ENCODE data around the gene SLC35A2.

SLC35A2 gene

DNA sequence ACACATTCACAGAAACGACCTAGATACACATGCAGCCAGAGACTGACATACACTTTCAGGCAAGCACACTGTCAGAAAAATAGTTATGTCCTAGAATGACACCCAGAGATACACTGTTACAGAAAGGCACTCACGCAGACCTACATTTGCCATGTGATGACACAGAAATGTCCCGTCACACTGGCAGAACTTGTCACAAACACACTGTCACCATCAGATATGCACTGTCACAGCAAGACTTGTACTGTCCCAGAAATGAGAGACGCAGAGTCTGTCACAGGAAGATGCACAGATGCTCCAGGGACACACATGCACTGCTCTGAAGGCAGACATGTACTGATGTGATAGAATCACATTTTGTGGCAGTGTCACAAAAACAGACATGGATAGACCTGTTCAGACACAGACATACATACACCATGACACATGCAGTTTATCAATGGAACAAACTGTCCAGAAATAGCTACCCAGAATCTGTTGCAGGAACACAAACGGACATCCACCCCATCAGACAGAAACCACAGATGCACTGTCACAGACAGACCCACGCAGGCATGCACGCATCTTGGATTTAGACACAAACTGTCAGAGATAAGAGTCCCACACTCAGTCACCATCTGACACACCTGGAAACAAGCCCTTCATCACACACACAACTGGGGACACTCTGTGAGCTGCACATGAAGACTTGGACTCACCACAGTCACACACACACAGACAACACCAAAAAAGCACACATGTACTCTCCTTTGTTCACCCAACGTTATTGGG is 8.7 kb upstream of the SLC35A2 start:
- Histone ChIP-seq H3K4me3 (ENCODE audit: low read length) (no peak overlapping the region), H3K27me3 (ENCODE audit: control insufficient read depth, insufficient read depth, low read length) (no peaks in the 10 kb centered on the region), H3K36me3 (ENCODE audit: control insufficient read depth, insufficient read depth, low read length) (no peaks in the 10 kb centered on the region), H3K4me1 (ENCODE audit: control insufficient read depth, insufficient read depth, low read length) (no peaks in the 10 kb centered on the region), H3K9ac (ENCODE audit: low read length) (no peak overlapping the region), H3K27ac (ENCODE audit: low read depth, low read length) (no peak overlapping the region)

DNA sequence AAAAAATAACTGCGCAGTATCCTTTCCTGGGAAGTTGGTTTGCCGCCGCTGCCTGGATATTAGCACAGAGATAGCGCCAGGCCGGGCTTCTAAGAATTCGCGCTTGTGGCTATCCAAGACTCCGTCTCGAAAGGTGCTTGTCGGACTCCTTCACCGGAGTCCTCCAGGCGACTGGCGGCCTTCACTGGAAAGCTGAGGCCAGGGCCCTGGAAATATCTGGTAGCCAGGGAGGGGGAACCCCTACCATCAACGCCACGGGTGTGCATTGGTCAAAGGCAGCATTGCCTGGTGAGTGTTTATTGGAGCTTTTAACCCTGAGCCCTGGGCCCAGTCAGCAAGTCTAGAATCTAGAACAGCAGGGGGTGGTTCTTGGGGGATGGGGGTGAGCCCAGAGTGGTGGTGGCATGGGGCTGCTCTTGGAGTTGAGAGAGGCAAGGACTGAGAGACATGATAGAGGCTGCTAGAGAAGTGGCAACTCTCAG is 8.0 kb upstream of the SLC35A2 start:
- Histone ChIP-seq H3K36me3 (ENCODE audit: control insufficient read depth, insufficient read depth, low read length) (peaks cover under 1% of the 10 kb centered on the region), H3K9ac (ENCODE audit: low read length) (no peak overlapping the region), H3K4me3 (ENCODE audit: low read length) (peak overlapping the region; percentile 58), H3K27ac (ENCODE audit: low read depth, low read length) (peak overlapping the region; percentile 45), H3K4me1 (ENCODE audit: control insufficient read depth, insufficient read depth, low read length) (no peaks in the 10 kb centered on the region), H3K27me3 (ENCODE audit: control insufficient read depth, insufficient read depth, low read length) (no peaks in the 10 kb centered on the region)

DNA sequence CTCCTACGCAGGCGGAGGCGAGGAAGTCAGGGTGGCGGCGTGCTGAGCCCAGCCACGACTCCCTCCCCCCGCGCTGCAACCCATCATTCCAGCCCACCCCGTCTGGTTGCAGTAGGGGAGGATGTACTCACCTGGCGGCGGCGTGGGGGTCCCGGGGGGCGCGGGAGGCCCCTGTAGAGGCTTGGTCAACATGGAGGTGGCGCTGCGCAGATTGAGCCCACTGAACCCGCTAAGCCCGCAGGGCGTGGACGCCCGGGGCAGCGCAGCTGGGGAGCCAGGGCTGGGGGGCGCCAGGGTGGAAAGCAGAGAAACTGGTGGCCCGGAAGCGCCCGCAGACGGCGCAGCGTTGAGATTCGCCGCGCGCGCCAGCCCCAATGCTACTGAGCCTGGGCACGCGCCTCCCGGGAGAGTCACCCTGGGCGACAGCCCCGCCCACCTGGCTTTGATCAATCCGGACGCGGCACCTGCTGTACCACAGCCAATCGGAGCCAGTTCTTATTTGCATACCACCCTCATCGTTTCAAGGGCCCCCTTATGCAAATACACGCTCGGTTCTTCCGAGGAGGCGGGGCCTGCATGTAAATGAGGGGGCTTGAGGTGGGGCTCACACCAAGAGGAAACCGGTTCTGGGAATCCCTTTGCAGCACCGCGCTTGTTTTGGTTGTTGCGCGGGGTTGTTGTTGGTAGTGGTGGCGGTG is 7.3 kb upstream of the SLC35A2 start, which contains the start of gene PIM2:
TSS of gene PIM2 (minus strand) at position 382 of the 698 bp plus-strand sequence. CDS start at position 192, 190 bp downstream.
- Histone ChIP-seq H3K4me3 (ENCODE audit: low read length) (peak within 1 kb of the TSS; percentile 58), H3K36me3 (ENCODE audit: control insufficient read depth, insufficient read depth, low read length) (peaks cover 4% of the 10 kb centered on the region), H3K9ac (ENCODE audit: low read length) (peak within 1 kb of the TSS; percentile 10), H3K27ac (ENCODE audit: low read depth, low read length) (peak within 1 kb of the TSS; percentile 45), H3K4me1 (ENCODE audit: control insufficient read depth, insufficient read depth, low read length) (no peaks in the 10 kb centered on the region), H3K27me3 (ENCODE audit: control insufficient read depth, insufficient read depth, low read length) (no peaks in the 10 kb centered on the region)

DNA sequence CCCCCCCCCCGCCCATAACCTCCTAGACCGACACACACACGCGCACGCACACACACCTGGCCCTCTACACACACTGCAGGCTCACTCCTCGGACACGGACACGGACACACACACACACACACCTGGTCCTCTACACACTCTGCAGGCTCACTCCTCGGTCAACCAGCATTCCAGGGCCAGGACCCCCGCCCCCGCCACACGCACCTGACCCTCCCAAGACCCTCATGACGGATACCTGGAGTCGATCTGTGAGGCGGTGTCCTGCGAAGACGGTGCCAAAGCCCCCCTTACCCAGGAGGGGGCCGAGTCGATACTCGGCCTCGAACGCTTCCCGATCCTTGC is 6.8 kb upstream of the SLC35A2 start:
- H3K36me3 ChIP-seq (ENCODE audit: control insufficient read depth, insufficient read depth, low read length) = peaks cover 4% of the 10 kb centered on the region
- H3K9ac ChIP-seq (ENCODE audit: low read length) = peak overlapping the region; percentile 10
- peak overlapping the region; percentile 58 for H3K4me3 ChIP-seq (ENCODE audit: low read length)
- peak overlapping the region; percentile 38 for H3K27ac ChIP-seq (ENCODE audit: low read depth, low read length)
- H3K27me3 ChIP-seq (ENCODE audit: control insufficient read depth, insufficient read depth, low read length) = no peaks in the 10 kb centered on the region
- no peaks in the 10 kb centered on the region for H3K4me1 ChIP-seq (ENCODE audit: control insufficient read depth, insufficient read depth, low read length)

DNA sequence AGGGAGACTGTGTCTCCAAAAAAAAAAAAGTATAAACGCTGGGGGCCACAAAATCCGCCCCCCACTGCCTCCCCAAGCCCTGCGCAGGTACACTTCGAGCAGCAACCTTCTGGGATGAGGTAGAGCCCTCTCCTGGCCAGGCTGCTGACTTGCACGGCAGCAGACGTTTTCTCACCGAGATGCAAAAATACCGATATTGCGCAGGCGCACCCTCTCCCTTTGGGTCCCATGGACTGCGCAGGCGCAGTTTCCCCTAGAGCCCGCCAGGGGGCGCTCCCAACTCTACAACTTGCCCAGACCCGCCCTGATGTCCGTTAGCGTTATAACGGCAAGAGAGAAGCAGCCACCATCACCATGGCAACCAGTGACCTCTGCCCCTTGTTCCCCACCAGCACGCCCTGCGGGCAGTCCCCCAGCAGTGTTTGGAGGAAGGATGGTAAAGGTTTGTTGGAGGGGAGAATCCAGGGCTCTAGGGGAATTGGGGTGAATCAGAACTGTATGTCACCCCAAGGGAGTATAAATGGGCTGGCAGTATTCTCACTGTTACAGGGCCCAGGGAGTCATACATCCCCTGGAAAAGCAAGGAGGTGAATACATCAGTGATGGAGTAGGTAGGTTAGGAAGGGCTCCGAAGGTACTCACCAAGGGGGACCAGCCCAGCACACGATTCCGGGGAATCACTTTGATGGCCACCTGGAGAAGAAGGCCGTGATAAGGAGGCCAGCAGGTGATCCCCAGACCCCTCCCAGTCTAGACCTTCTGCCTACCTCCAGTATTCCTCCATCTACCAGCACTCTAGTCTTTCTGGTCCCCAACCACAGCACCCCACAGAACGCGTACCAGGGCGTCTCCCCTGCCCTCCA is 5.9 kb upstream of the SLC35A2 start:
- H3K27ac ChIP-seq (ENCODE audit: low read depth, low read length) = no peak overlapping the region
- no peak overlapping the region for H3K9ac ChIP-seq (ENCODE audit: low read length)
- no peaks in the 10 kb centered on the region for H3K27me3 ChIP-seq (ENCODE audit: control insufficient read depth, insufficient read depth, low read length)
- no peaks in the 10 kb centered on the region for H3K4me1 ChIP-seq (ENCODE audit: control insufficient read depth, insufficient read depth, low read length)
- peaks cover 4% of the 10 kb centered on the region for H3K36me3 ChIP-seq (ENCODE audit: control insufficient read depth, insufficient read depth, low read length)
- peak overlapping the region; percentile 58 for H3K4me3 ChIP-seq (ENCODE audit: low read length)

DNA sequence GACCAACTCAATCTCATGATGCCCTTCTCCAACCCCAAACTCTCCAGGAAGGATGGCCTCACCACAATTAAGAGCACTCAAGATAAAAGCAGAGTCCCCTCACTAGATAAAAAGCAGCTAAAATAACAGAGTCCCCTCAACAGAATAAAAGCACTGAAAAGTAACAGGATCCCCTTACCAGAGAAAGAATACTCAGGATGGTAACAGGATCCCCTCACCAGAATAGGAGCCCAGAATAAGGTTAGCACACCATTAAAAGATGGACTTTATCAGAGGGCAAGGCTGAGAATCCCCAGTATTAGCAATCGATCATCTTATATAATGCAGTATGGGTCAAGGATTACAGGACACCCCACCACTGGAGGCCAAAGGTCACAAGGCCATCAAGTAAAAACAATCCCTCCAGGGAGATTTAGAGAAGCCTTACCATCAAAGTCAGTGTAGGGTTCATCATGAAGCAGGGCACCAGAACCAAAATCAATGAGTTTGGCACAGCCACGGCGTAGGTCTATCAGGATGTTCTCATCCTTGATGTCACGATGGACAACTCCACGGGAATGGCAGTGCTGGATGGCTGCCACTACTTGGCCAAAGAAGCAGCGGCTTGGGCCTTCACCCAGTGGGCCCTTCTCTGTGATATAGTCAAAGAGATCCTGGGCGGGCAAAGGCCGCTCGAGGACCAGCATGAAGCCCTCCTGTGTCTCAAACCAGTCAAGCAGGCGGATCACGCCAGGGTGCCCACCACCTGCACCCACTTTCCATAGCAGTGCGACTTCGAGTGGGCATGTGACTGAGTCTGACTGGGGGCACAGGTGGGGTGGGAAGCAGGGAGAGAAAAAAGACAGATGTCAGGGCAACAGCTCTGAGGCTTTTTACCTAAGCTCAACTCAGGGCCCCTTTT is 3.4 kb upstream of the SLC35A2 start:
- H3K4me1 ChIP-seq (ENCODE audit: control insufficient read depth, insufficient read depth, low read length) = no peaks in the 10 kb centered on the region
- H3K27me3 ChIP-seq (ENCODE audit: control insufficient read depth, insufficient read depth, low read length) = no peaks in the 10 kb centered on the region
- peaks cover 4% of the 10 kb centered on the region for H3K36me3 ChIP-seq (ENCODE audit: control insufficient read depth, insufficient read depth, low read length)
- peak overlapping the region; percentile 23 for H3K4me3 ChIP-seq (ENCODE audit: low read length)
- H3K27ac ChIP-seq (ENCODE audit: low read depth, low read length) = no peak overlapping the region
- no peak overlapping the region for H3K9ac ChIP-seq (ENCODE audit: low read length)

DNA sequence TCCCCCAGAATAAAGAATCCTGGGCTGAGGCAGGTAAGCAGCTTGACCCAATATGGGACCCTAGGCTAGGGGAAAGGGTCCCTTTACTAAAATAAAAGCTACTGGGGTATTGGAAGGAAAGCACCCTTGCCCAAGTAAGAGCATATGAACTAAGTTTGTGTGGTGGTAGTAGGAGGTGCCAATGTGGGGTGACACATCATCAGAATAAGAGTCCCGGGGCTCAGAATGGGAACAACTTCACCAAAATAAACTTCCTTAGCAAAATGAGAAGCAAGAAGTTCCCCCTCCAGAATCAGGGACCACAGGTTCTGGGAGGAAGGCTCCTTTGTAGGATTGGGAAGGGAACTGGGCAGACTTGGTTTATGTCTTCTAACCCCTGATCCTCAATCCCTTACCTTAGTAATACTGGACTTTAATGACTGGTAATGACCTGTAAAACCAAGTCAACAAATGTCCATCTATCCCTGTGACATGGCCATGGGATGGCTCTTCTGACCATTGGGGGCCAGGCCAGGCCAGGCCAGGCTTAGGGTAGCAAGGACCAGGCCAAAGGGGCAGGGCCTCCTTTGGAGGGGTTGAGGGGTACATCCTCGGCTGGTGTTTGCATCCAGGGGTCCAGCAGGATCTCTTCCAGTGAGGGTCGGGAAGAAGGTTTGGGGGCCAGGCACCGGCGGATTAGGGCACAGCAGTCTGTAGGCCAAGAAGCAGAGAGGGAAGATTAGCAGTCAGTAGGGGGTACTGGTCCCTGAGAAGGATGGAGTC is 2.3 kb upstream of the SLC35A2 start:
- Histone ChIP-seq H3K9ac (ENCODE audit: low read length) (no peak overlapping the region), H3K27me3 (ENCODE audit: control insufficient read depth, insufficient read depth, low read length) (no peaks in the 10 kb centered on the region), H3K4me3 (ENCODE audit: low read length) (no peak overlapping the region), H3K27ac (ENCODE audit: low read depth, low read length) (no peak overlapping the region), H3K36me3 (ENCODE audit: control insufficient read depth, insufficient read depth, low read length) (peaks cover 4% of the 10 kb centered on the region), H3K4me1 (ENCODE audit: control insufficient read depth, insufficient read depth, low read length) (no peaks in the 10 kb centered on the region)

DNA sequence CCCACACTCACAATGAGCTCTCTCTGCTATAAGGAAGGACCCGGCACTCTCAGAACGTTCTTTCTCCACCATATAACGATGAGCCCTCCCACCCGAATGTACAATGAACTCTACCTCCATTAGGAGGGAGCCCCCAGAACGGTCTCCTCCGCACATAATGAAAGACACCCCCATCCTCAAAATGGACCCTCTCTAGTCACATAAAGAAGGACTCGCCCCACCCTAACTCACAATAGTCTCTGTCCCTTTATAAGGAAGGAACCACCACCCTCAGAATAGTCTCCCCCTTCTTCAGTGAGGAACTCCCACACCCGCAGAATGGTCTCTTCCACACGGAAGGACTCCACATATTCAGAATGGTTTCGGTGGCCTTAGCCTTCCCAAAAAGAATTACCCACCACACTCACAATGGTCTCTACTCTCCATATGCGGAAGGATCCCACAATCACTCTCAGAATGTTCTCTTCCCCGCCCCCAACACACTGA is 477 bp downstream of the SLC35A2 start:
- H3K36me3 ChIP-seq (ENCODE audit: control insufficient read depth, insufficient read depth, low read length) = peaks cover 4% of the 10 kb centered on the region
- H3K9ac ChIP-seq (ENCODE audit: low read length) = peak overlapping the region; percentile 56
- H3K4me3 ChIP-seq (ENCODE audit: low read length) = peak overlapping the region; percentile 86
- H3K4me1 ChIP-seq (ENCODE audit: control insufficient read depth, insufficient read depth, low read length) = no peaks in the 10 kb centered on the region
- no peaks in the 10 kb centered on the region for H3K27me3 ChIP-seq (ENCODE audit: control insufficient read depth, insufficient read depth, low read length)
- H3K27ac ChIP-seq (ENCODE audit: low read depth, low read length) = peak overlapping the region; percentile 45

DNA sequence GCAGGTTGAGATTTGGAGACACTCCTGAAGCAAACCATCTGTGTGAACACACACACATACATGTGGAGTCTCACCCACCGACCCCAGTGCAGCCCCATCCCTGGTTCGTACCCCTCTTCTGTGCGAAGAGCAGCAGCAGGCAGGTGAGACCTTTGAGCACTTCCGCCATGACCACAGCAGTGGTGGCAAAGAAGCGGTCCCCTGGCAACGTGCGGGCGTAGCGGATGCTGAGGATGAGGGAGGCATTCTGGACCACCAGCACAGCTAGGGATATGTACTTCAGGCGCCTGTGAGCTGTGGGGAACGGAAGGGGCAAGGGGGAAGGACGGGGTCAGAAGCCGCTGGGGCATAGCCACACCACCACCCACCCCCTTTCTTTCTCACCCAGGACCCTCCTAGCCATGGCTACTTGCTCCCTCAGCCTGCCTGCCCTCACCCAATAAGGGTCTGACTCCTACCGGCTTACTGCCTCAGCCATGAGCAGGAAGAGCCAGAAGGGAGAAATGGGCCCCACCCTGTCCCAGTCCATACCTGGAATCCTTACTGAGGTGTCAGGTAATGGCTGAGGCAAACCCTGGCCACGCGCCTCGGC is 1.6 kb downstream of the SLC35A2 start:
- no peak overlapping the region for H3K27ac ChIP-seq (ENCODE audit: low read depth, low read length)
- no peaks in the 10 kb centered on the region for H3K4me1 ChIP-seq (ENCODE audit: control insufficient read depth, insufficient read depth, low read length)
- no peak overlapping the region for H3K9ac ChIP-seq (ENCODE audit: low read length)
- peaks cover 8% of the 10 kb centered on the region for H3K36me3 ChIP-seq (ENCODE audit: control insufficient read depth, insufficient read depth, low read length)
- no peaks in the 10 kb centered on the region for H3K27me3 ChIP-seq (ENCODE audit: control insufficient read depth, insufficient read depth, low read length)
- no peak overlapping the region for H3K4me3 ChIP-seq (ENCODE audit: low read length)

DNA sequence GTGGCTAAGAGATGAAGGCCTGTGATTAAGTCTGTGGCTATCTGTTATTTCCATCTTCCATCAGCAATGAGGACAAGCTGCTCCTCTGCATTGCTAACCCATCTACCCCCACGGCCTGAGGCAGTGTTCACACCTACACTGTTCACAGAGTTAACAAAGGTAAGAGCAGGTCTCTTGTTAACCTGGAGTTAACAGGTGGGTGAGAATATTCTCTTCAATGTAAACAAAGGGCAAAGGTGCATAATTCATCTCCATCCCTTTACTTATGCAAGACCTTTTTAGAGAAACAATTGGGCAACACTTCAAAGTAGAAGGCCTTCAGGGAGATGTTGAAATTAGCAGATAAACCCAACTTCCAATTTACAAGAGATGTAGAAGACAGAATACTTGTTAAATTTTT is 2.8 kb downstream of the SLC35A2 start:
- no peak overlapping the region for H3K4me3 ChIP-seq (ENCODE audit: low read length)
- H3K27ac ChIP-seq (ENCODE audit: low read depth, low read length) = no peak overlapping the region
- H3K27me3 ChIP-seq (ENCODE audit: control insufficient read depth, insufficient read depth, low read length) = no peaks in the 10 kb centered on the region
- H3K36me3 ChIP-seq (ENCODE audit: control insufficient read depth, insufficient read depth, low read length) = peaks cover 4% of the 10 kb centered on the region
- H3K4me1 ChIP-seq (ENCODE audit: control insufficient read depth, insufficient read depth, low read length) = no peaks in the 10 kb centered on the region
- H3K9ac ChIP-seq (ENCODE audit: low read length) = no peak overlapping the region
